Measurements from ENCODE around the gene TEX52. TPM values are rescaled to one million over a fixed set of nuclear protein-coding genes. Genes with fewer than 3 reads are reported as not detected.

Gene TEX52
- total and polyA plus RNA-seq, 4 donors, result not detected

DNA sequence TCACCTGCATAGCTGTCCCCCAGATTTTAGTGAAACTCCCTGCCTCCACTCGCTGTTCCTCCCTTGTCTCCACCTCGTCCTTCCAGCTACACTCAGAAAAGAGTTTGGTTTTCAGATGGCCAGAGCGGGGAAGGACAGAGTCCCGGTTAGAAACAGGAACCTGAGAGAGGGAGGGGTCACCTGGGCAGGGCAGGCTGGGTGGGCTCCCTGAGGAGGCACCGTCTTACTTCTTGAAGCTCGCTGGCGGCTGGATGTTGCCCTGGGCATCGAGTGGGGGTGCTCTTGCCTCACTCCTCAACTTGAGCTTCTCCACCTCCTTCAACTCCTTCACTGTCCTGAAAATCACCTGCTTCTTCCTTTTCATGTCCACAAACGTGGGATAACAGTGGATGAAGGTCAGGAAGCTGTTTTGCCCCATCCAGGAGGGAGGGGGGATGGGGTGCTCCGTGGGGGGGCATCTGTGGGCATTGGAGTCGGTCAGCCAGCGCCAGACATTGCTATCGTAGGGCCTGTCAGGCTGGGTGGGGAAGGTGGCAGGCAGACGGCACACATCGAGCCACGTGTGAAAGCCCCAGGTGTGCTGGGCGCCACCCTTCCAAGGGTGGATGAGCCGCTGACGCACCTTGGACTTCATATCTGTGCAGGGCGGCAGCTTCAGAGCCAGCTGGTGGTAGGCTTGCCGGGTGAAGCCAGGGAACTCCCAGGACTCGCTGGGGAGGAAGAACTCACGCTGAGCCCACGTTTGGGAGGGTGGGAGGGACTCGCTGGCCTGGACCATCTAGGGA, 2.0 kb downstream of the TEX52 start:
- H3K4me3 ChIP-seq (ENCODE audit: low read depth in 1 of 3, low read length in 3 of 3), result no peak overlapping the region
- 86% methylated on average over 25 of the region's 25 CpGs for WGBS
- TF ChIP-seq JUND (IDR thresholded peaks at IDR 0.05) (no peak), HNF4A (conservative IDR thresholded peaks at IDR 0.05) (no peak), TAF1 (conservative IDR thresholded peaks at IDR 0.05) (no peak), FOXA1 (IDR thresholded peaks at IDR 0.05) (no peak), FOXA2 (IDR thresholded peaks at IDR 0.05) (no peak), RXRA (IDR thresholded peaks at IDR 0.05) (no peak), RAD21 (IDR thresholded peaks at IDR 0.05) (no peak), HNF4G (IDR thresholded peaks at IDR 0.05) (no peak), GABPA (IDR thresholded peaks at IDR 0.05 in 1 of 2, conservative IDR thresholded peaks at IDR 0.05 in 1 of 2) (no peak), YY1 (IDR thresholded peaks at IDR 0.05) (no peak), SP1 (IDR thresholded peaks at IDR 0.05) (no peak)
- TF ChIP-seq, protein P1, sequence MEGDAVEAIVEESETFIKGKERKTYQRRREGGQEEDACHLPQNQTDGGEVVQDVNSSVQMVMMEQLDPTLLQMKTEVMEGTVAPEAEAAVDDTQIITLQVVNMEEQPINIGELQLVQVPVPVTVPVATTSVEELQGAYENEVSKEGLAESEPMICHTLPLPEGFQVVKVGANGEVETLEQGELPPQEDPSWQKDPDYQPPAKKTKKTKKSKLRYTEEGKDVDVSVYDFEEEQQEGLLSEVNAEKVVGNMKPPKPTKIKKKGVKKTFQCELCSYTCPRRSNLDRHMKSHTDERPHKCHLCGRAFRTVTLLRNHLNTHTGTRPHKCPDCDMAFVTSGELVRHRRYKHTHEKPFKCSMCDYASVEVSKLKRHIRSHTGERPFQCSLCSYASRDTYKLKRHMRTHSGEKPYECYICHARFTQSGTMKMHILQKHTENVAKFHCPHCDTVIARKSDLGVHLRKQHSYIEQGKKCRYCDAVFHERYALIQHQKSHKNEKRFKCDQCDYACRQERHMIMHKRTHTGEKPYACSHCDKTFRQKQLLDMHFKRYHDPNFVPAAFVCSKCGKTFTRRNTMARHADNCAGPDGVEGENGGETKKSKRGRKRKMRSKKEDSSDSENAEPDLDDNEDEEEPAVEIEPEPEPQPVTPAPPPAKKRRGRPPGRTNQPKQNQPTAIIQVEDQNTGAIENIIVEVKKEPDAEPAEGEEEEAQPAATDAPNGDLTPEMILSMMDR (IDR thresholded peaks at IDR 0.05; ENCODE audit: low read depth, low read length, missing input control), result no peak
- TF ChIP-seq, protein P2, sequence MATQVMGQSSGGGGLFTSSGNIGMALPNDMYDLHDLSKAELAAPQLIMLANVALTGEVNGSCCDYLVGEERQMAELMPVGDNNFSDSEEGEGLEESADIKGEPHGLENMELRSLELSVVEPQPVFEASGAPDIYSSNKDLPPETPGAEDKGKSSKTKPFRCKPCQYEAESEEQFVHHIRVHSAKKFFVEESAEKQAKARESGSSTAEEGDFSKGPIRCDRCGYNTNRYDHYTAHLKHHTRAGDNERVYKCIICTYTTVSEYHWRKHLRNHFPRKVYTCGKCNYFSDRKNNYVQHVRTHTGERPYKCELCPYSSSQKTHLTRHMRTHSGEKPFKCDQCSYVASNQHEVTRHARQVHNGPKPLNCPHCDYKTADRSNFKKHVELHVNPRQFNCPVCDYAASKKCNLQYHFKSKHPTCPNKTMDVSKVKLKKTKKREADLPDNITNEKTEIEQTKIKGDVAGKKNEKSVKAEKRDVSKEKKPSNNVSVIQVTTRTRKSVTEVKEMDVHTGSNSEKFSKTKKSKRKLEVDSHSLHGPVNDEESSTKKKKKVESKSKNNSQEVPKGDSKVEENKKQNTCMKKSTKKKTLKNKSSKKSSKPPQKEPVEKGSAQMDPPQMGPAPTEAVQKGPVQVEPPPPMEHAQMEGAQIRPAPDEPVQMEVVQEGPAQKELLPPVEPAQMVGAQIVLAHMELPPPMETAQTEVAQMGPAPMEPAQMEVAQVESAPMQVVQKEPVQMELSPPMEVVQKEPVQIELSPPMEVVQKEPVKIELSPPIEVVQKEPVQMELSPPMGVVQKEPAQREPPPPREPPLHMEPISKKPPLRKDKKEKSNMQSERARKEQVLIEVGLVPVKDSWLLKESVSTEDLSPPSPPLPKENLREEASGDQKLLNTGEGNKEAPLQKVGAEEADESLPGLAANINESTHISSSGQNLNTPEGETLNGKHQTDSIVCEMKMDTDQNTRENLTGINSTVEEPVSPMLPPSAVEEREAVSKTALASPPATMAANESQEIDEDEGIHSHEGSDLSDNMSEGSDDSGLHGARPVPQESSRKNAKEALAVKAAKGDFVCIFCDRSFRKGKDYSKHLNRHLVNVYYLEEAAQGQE (IDR thresholded peaks at IDR 0.05), result no peak
- TF ChIP-seq, protein P3, sequence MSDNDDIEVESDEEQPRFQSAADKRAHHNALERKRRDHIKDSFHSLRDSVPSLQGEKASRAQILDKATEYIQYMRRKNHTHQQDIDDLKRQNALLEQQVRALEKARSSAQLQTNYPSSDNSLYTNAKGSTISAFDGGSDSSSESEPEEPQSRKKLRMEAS (IDR thresholded peaks at IDR 0.05), result no peak
- TF ChIP-seq, protein P4, sequence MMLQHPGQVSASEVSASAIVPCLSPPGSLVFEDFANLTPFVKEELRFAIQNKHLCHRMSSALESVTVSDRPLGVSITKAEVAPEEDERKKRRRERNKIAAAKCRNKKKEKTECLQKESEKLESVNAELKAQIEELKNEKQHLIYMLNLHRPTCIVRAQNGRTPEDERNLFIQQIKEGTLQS (IDR thresholded peaks at IDR 0.05), result no peak
- TF ChIP-seq, protein P5, sequence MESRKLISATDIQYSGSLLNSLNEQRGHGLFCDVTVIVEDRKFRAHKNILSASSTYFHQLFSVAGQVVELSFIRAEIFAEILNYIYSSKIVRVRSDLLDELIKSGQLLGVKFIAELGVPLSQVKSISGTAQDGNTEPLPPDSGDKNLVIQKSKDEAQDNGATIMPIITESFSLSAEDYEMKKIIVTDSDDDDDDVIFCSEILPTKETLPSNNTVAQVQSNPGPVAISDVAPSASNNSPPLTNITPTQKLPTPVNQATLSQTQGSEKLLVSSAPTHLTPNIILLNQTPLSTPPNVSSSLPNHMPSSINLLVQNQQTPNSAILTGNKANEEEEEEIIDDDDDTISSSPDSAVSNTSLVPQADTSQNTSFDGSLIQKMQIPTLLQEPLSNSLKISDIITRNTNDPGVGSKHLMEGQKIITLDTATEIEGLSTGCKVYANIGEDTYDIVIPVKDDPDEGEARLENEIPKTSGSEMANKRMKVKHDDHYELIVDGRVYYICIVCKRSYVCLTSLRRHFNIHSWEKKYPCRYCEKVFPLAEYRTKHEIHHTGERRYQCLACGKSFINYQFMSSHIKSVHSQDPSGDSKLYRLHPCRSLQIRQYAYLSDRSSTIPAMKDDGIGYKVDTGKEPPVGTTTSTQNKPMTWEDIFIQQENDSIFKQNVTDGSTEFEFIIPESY (IDR thresholded peaks at IDR 0.05), result no peak
- no peaks in the 10 kb centered on the region for H3K27me3 ChIP-seq (ENCODE audit: control insufficient read depth in 4 of 4, insufficient read depth in 4 of 4, low read length in 3 of 4)
- H3K9me3 ChIP-seq (ENCODE audit: control insufficient read depth in 4 of 4, low read length in 3 of 4), result no peaks in the 10 kb centered on the region
- H3K36me3 ChIP-seq (ENCODE audit: control insufficient read depth in 4 of 4, insufficient read depth in 3 of 4, low read depth in 1 of 4, low read length in 3 of 4), result peaks cover 0 to 4% (median 2%) of the 10 kb centered on the region in 4 donors
- DNase-seq (ENCODE audit: low spot score), result no peak
- H3K9ac ChIP-seq (ENCODE audit: low read depth in 1 of 2, low read length in 2 of 2), result no peak overlapping the region
- H3K4me1 ChIP-seq (ENCODE audit: control insufficient read depth in 4 of 4, insufficient read depth in 4 of 4, low read length in 3 of 4), result no peaks in the 10 kb centered on the region
- no peak overlapping the region for H3K27ac ChIP-seq (ENCODE audit: low read depth in 1 of 2, low read length in 2 of 2)

Data from liver (tissue), 9 donors.